ENCODE results near the gene SUCO. TPM values are rescaled to one million over a fixed set of nuclear protein-coding genes. Genes with fewer than 3 reads are reported as not detected.

The SUCO gene
- total RNA-seq, 1 donor from 2014 or later = 21.5 TPM

DNA sequence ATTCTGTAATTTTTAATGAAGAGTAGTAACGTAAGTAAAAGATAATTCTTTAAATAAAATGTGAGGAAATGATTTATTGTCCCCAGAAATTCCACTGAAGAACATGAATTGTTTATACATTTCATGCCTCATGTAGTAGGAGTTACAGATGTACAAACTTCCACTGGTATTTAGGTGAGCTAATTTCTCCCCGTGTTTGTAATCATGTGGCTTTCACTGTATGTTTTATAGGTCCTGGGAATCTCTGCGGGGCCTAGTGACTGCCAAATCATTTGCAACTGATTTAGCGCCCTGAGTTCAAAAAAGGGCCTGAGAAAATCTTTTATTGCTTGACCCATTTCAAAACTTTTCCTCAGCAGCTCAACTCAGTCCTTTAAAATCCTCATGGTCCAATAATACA, 95.5 kb downstream of the SUCO start:
- DNase-seq = no peak
- no peaks in the 10 kb centered on the region for H3K36me3 ChIP-seq
- H3K9me3 ChIP-seq (replicated peaks) = peaks cover 11% of the 10 kb centered on the region
- H3K4me1 ChIP-seq = no peaks in the 10 kb centered on the region
- TF ChIP-seq, protein P1, sequence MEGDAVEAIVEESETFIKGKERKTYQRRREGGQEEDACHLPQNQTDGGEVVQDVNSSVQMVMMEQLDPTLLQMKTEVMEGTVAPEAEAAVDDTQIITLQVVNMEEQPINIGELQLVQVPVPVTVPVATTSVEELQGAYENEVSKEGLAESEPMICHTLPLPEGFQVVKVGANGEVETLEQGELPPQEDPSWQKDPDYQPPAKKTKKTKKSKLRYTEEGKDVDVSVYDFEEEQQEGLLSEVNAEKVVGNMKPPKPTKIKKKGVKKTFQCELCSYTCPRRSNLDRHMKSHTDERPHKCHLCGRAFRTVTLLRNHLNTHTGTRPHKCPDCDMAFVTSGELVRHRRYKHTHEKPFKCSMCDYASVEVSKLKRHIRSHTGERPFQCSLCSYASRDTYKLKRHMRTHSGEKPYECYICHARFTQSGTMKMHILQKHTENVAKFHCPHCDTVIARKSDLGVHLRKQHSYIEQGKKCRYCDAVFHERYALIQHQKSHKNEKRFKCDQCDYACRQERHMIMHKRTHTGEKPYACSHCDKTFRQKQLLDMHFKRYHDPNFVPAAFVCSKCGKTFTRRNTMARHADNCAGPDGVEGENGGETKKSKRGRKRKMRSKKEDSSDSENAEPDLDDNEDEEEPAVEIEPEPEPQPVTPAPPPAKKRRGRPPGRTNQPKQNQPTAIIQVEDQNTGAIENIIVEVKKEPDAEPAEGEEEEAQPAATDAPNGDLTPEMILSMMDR (IDR thresholded peaks at IDR 0.05; ENCODE audit: borderline replicate concordance) = no peak
- no peaks in the 10 kb centered on the region for H3K27me3 ChIP-seq (ENCODE audit: low read depth)
- intact Hi-C loops (cut with micrococcal nuclease) = no loop called here
- H3K27ac ChIP-seq (replicated peaks) = no peak overlapping the region
- H3K4me3 ChIP-seq = no peak overlapping the region

- intact Hi-C loops (cut with micrococcal nuclease) = no loop called here
- TF ChIP-seq, protein P1 (IDR thresholded peaks at IDR 0.05; ENCODE audit: borderline replicate concordance) = no peak
- no peak for DNase-seq
- Histone ChIP-seq H3K27me3 (ENCODE audit: low read depth) (no peaks in the 10 kb centered on the region), H3K27ac (replicated peaks) (no peak overlapping the region), H3K4me3 (no peak overlapping the region), H3K4me1 (no peaks in the 10 kb centered on the region), H3K36me3 (no peaks in the 10 kb centered on the region), H3K9me3 (replicated peaks) (peaks cover 11% of the 10 kb centered on the region)
Measured at GRCh38 chr1:172629170-172629569, 96.2 kb downstream of the SUCO start.

DNA sequence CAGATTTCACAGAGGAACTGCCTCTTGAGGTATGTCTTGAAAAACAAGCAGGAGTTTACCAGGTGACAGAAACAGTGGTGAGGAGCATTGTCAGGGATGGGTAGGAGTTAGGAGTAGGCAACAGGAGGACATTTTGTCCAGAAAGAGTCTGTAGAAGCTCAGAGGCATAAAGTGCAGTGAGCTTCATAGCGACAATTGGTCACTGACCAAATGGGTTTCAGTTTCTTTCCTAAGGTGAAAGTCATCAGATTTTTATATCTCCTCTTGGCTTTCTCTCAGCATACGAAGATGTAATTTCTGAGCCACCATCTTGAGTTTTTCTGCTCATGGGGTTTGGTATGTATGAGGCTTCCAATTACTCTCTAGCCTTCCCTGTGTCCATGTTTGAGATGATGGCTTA, 96.7 kb downstream of the SUCO start:
- no peak for DNase-seq
- H3K27ac ChIP-seq (replicated peaks) = no peak overlapping the region
- H3K4me1 ChIP-seq = no peaks in the 10 kb centered on the region
- H3K4me3 ChIP-seq = no peak overlapping the region
- H3K27me3 ChIP-seq (ENCODE audit: low read depth) = no peaks in the 10 kb centered on the region
- TF ChIP-seq, protein P1 (IDR thresholded peaks at IDR 0.05; ENCODE audit: borderline replicate concordance) = no peak
- no peaks in the 10 kb centered on the region for H3K36me3 ChIP-seq
- H3K9me3 ChIP-seq (replicated peaks) = peaks cover 11% of the 10 kb centered on the region
- intact Hi-C loops (cut with micrococcal nuclease) = no loop called here

- H3K36me3 ChIP-seq = no peaks in the 10 kb centered on the region
- H3K4me3 ChIP-seq = no peak overlapping the region
- H3K9me3 ChIP-seq (replicated peaks) = peaks cover 11% of the 10 kb centered on the region
- H3K27ac ChIP-seq (replicated peaks) = no peak overlapping the region
- DNase-seq = no peak
- TF ChIP-seq, protein P1 (IDR thresholded peaks at IDR 0.05; ENCODE audit: borderline replicate concordance) = no peak
- H3K27me3 ChIP-seq (ENCODE audit: low read depth) = no peaks in the 10 kb centered on the region
- H3K4me1 ChIP-seq = no peaks in the 10 kb centered on the region
- intact Hi-C loops (cut with micrococcal nuclease) = no loop called here
Measured at GRCh38 chr1:172630056-172630818, 97.3 kb downstream of the SUCO start.

- TF ChIP-seq, protein P1 (IDR thresholded peaks at IDR 0.05; ENCODE audit: borderline replicate concordance) = no peak
- Histone ChIP-seq H3K4me3 (no peak overlapping the region), H3K9me3 (replicated peaks) (peaks cover 11% of the 10 kb centered on the region), H3K27me3 (ENCODE audit: low read depth) (no peaks in the 10 kb centered on the region), H3K27ac (replicated peaks) (no peak overlapping the region), H3K4me1 (no peaks in the 10 kb centered on the region), H3K36me3 (no peaks in the 10 kb centered on the region)
- DNase-seq = no peak
- intact Hi-C loops (cut with micrococcal nuclease) = no loop called here
Measured at GRCh38 chr1:172630868-172631267, 97.9 kb downstream of the SUCO start.
